ENCODE measurements around the gene CCDC85B.
"Not testable (repeated sequence)": the region's sequence is repeated elsewhere in the genome, so short reads cannot be mapped to it uniquely, and the experiment has no call there.

The CCDC85B gene

DNA sequence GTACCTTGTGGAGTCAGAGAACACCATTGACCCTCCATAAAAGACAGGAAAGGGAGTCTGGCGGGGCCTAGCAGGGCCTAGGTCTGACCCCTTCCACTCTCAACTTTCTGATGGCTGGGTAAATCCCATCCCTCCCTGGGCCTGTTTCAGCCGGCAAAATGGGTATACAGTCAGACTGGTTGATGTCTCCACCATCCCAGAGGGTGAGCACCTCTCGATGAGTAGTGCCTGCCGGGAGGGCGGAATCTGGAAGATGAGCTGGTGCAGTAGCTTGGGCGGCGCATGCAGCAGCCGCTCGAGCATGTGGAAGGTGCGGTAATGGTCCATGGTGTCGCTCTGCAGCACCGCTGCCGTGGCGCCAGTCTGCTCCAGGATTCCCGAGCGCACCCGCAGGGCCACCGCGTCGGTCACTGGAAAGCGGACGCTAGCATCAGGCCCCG, 2.7 kb upstream of the CCDC85B start:
- no peak for DNase-seq (ENCODE audit: low spot score)

DNA sequence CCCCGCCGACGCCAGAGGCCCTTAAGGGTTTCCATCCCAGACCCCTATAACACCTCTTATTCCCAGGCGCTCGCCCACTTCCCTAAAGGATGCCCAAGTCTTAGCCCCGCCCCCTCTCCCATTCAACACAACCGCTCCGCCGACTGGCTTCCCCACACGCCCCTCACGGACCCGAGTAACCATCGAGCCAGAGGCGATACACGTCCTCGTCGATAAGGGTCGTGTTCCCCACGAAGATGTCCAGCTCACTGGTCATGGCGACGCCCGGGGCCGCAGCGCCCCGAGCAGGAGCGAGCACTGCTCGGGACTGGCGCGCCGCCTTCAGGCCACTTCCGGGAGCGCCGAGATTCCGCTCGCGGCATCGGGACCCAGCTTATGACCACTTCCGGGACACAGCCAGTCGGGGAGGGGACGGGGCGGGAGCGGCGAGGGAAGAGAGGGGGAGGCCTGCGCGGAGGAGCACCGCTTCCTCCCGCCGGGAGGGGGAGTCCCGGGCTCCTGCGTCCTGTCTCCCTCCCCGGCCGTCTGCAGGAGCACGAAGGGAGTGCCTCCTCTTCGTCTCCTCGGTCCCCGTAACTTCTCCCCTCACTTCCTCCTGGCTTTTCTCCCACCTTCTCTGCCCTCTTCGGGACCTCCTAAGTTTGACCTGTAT, 2.2 kb upstream of the CCDC85B start, which contains the start of gene FIBP:
FIBP (minus strand) TSS at position 309 of the 652 bp plus-strand sequence; CDS start at position 256, 53 bp downstream.
- peak; percentile 98 for DNase-seq (ENCODE audit: low spot score)

DNA sequence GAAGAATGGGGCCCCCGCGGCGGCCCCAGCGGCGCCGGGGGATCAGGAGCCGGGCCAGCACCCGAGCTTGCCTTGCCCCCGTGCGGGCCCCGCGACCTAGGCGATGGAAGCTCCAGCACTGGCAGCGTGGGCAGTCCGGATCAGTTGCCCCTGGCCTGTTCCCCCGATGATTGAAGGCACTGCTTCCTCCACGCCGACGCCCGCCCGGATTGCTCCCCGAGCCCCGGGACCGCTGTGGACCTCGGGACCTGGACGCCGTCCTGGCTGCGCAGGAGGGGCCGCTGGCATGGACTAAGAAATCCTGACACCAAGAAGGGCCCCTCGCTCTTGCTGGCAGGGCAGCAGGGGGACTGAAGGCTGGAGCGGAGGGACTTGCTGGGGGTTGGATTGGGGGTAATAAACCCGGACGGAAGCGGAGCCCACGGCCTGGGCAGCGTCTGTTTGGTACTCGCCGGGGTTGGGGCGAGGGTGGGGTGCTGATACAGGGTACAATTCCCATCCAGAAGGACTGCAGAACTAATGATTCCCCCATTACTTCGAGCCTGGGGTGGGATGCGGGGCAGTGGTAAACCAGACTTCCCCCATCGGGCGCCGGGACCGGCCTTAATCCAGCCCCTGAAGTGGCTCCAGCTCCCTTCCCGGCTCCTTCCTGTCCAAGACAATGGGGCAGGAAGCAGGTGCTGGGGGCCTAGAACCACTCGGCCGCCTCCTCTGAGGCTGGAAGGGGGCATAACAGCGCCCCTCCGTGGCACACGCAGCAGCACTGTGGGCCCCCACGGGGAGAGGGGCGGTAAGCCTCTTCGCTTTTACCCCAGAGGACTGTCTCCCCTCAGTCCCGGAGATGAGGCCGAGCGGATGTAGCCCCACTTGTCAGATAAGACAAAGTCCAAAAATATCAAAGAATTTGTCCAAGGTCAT, 1.0 kb downstream of the CCDC85B start:
- no peak for DNase-seq (ENCODE audit: low spot score)

DNA sequence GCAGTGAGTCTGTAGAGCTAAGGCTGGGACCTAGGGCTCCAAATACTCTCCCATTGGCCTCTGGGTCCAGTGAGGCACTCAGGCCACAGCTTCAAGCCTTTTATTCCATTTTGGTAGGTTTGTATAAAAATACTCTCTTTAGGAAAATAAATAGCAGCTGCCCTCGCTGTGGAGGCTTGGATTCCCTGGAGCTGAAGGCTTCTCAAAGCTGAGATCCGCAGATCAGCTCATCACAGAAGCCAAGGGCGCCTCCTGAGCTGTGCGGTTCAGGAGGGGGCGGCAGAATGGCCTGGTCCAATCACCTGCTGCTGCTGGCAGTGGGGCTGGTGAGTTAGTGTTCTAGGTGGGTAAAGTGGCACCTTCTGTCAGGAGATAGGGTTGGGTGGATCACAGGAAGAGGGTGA, 1.7 kb downstream of the CCDC85B start:
- not testable (repeated sequence) for DNase-seq (ENCODE audit: low spot score)

DNA sequence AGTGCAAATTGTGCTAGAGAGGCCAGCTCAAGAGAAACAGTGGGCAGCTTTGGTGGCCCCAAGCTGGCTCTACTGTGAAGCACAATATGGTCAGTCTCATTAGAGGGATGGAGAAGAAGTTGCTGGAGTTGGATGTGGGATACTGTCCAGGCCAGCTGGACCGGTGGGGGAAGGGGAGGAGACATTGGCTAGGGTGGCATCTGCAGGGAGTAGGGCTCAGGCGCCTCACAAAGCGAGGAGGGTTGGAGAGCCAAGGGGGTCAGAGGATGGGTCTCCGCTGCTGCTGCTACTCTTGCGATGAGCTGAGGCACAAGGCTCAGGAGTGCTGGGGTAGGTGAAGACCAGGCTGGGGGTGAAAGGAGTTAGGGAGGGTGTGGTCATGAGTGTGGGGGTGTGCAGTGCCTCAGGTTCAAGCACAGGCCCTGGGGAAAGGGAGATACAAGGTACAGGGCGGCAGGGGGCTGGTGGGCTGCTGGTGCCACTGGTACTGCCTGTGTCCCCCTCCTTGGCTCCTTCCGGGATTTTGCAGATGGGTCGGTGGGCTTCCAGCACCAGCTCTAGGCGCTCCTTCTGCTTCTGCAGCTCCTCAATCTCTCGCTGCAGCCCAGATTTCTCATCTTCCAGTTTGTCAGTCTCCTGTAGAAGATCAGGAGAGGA, 2.3 kb downstream of the CCDC85B start:
- DNase-seq (ENCODE audit: low spot score), result no peak

DNA sequence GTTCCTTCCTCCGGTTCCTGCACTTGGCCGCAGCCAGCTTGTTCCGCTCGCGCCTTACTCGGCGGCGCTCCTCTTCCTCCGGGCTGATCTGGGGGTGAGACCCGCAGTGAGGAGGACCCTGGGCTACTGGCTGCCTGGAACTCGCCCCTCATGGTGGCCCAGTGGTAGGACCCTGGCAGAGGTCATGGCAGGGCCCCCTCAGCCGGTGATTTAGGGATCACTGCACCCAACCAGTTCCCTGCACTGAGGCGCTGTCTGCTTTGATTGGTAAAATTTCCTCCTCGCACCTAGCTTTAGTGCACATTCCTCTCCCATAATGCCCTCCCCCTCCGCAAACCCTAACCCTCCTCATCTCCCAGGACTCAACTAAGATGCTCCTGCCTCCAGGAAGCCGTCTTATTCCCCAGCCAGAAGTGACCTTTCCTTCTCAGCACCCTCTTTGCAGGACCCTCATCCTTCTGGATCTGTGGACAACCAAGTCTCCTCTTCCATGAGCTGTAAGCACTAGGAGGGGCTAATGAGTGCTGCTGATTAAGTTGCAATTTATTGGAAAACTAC, 3.6 kb downstream of the CCDC85B start:
- no peak for DNase-seq (ENCODE audit: low spot score)

DNA sequence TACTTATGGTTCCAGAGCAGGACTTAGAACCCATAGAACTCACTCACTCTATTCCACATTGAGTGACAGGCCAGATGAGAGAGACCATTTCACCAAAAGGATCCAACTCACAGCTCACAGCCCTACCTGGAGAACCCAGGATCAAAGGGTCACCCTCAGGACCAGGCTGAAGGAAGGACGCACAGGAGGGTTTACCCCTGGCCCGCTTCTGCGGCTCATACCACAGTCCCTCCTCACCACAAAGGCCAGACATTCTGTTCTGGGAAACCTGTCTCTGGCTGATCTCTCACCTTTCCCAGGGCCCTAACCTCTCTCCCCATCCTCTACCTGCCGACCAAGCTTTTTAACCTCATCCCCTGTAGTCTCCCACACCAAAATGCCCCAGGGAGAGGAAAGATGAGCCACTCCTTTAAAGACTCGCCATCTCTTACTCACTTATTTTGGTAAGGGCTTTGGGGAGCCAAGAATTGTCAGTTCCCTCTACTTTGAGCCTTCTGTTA, 5.1 kb downstream of the CCDC85B start:
- DNase-seq (ENCODE audit: low spot score), result no peak

DNA sequence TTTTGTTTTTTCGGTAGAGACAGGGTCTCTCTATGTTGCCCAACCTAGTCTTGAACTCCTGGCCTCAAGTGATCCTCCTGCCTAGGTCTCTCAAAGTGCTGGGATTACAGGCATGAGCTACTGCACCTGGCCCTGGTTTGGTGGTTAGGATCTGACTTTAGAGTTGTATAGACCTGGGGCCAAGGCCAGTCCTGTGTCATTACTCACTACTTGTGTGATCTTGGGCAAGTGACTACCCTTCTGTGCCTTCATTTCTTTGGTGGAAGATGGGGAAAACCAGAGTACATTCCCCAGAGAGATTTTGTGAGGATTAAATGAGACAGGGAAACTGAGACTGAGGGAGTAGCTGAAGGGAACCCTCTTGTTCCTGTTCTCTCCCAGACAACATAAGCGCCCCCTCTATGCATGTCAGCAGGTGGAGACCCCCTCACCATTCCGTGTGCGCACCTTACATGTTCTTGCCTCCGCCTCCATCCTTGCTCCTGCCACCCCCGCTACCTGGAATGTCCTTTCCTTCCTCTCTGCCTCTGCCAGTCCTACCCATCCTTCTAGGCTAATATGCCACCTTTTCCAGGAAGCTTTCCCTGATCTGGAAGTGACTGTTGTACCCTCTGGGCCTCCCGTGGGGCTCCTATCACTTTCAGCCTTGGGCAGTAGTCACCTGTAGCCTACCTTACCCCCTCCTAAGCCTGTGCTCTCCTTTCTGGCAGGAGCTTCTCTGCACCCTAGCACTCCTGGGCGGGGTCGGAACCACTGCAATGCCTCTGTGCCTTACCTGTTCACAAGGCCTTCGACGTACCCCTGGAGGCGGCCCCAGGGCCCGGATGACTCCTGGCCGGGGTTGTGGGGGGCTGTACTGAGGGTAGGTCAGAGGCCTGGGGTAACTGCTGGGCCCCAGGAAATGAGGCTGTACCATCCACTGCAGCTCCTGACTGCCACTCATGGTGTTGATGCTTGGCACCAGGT, 5.8 kb downstream of the CCDC85B start:
- no peak for DNase-seq (ENCODE audit: low spot score)

DNA sequence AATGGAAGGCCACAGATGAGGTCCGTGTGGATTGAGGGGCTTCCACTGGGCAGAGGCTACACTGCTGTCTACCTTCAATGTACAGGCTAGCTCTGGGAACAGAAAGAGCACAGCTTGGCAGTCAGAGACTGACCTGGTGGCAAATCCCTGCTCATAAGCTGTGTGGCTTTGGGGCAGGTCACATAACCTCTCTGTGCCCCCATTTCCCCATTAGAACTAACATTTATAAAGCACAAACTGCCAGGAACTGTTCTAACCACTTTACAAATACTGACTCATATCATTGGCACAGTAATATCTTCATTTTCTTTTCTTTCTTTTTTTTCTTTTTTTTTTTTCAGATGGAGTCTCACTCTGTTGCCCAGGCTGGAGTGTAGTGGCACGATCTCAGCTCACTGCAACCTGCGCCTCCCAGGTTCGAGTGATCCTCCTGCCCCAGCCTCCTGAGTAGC, 6.6 kb downstream of the CCDC85B start:
- no peak for DNase-seq (ENCODE audit: low spot score)

DNA sequence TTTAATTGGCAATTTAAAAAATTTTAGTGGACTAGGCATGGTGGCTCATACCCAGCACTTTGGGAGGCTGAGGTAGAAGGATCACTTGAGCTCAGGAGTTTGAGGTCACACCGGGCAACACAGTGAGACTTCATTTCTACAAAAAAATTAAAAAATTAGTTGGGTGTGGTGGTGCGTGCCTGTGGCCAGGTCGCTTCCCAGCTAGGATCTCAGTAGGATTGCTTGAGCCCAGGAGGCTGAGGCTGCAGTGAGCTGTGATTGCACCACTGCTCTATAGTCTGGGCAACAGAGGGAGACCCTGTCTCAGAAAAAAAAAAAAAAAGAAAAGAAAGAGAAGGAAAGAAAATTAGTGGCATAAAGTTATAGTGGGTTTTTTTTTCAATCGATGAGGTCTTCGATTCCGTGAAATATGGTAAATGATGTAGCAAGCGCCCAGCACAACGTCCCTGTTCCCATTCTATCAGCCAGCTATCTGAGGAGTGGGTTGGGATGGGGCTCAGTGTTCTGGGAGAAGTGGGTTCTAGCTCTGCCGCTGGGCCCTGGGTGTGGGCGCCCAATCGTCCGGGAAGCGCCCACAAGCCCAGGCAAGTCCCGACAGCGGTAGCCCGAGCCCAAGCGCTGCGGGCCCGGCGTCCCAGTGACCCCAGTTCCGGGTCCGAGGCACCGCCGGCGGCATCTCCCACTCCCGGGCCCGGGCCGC, 8.3 kb downstream of the CCDC85B start:
- DNase-seq (ENCODE audit: low spot score), result no peak

DNA sequence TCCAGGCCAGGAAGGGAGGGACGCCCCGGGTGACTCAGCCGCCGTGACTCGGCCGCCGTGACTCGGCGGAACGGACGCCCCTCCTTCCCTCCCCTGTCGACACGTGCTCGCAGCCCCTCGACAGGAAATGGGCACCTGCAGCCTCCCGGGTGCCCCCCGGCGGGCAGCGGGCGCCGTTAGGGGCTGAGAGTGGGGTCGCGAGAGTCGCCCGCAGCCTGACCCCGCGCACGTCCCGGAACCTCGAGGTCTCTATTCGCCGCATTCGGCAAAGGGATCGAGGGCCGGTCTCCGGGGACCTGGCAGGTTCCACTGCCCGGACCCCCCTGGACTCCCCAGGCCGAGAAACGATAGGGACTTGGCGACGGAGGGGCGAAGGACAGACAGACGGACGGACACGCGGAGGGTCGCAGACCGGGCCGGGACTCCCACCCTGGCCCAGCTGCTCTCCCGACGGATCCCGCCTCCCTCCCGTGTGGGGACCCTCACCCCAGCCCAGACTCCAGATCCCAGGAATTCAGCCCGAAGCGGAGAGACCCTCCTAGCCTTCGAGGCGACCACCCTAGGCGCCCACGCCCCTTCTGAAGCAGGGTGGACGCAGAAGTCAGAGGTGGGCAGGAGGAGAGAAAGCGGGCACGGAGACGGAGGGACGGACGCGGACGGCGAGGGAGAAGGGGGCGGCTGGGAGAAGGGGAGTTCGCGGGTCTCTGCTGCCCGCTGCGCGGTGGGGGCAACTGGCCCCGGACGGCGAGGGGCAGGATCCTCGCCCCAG, 9.1 kb downstream of the CCDC85B start:
- no peak for DNase-seq (ENCODE audit: low spot score)

DNA sequence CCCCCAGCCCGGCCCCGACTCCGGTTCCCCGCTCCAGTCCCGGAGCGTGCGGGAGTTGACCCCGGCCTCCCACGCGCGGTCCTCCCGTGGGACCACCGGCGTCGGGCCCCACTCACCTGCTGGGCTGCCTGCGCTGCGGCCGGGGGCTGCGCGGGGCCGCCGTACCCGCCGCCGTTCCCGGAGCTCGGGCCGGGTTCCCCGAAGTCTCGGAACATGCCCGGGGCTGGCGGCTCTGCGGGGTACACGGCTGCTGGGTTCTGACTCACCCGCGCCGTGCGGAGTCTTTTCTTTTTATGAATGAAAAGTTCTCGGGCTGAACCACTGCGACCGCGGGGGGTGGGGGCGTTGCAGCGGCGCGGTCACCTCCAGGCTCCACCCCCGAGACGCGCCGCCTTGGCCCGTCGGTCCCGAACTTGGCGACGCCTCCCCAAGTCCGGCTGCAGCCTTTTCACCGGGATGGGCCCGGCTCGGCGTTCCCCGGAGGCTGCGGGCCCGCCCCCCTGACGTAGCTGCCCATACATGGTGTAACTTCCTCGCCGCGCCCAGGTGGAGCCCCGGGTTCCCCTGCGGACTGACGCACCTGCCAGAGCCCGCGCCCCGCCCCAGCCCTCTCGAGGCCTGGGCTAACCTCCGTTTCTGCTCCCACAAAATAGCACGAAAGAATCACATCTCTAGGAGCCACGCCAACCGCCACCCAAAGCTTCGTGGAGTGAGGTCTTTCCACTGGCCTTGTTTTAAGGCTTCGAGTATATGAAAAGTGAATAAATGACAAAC, 9.8 kb downstream of the CCDC85B start, which contains the start of gene FOSL1:
FOSL1 (minus strand) TSS at position 264 of the 774 bp plus-strand sequence; CDS start at position 215, 49 bp downstream.
- DNase-seq (ENCODE audit: low spot score), result no peak

DNA sequence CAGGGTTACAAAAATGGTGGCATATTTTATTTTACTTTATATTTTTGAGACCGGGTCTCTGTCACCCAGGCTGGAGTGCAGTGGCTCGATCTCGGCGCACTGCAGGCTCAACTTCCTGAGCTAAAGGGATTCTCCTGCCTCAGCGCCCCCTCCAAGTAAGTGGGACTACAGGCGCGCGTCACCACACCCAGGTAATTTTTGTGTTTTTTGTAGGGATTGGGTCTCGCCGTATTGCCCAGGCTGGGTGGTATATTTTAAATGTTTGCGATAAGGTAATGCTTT, 10.4 kb downstream of the CCDC85B start:
- DNase-seq (ENCODE audit: low spot score), result no peak

DNA sequence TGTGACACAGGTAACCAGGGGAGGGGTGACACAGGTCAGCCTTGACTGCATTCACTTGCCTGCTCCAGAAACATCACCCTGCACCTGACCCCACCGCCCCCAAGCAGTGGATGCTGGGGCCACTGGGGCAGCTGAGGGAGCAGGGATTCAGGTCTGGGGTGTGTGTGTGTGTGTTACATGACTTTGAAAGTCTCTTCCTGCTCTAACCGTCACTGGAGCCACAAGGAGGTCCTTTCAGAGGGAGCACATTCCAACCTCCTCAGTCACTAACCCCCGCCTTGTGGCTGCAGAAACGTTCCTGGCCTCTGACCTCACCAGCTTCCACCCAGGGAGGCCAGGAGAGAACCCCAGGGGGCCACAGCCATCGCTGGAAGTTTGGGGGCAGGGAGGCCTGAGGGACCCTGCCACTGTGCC, 12.6 kb downstream of the CCDC85B start:
- no peak for DNase-seq (ENCODE audit: low spot score)

DNA sequence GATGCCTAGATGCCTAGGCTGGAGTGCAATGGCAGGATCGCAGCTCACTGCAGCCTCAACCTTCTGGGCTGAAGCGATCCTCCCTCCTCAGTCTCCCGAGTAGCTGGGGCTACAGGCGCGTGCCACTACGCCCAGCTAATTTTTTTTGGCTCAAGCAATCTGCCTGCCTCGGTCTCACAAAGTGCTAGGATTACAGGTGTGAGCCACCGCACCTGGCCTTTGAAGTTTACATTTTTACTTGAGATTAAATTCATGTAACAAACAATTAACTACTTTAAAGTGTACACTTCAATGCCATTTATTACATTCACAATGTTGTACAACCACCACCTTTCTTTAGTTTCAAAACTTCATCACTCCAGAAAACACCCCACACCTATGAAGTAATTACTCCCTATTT, 13.2 kb downstream of the CCDC85B start:
- no peak for DNase-seq (ENCODE audit: low spot score)

DNA sequence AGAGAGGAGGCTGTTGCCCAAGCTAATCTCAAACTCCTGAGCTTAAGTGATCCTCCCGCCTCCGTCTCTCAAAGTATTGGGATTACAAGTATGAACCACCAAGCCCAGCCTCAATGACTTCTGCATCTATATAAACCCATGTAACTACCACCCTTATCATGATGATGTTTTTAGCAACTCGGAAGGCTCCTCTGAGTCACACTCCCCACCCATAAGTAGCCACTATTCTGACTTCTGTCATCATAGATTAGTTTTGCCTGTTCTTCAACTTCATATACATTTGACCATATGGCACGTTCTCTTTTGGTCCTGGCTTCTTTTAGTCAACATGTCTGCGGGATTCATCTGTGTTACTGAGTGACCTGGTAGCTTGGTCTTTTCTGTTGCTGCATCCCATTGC, 16.1 kb downstream of the CCDC85B start:
- DNase-seq (ENCODE audit: low spot score), result no peak

DNA sequence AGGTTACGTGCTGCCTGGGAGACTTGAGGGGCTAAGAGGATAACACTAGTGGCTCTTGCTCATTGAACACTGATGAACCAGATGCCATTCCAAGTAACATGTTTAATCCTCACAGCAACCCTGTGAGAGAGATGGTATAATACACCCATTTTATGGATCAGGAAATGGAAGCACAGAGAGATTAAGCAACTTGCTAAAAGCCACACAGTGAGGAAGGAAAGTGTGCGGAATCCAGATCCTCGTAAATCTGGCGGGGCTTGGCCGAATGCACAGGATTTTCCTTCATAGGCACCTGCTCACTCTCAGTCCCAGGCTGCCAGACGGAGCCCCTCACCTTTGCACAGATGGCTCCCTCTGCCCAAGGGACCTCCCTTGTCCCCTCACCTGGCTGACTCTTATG, 17.4 kb downstream of the CCDC85B start:
- no peak for DNase-seq (ENCODE audit: low spot score)

DNA sequence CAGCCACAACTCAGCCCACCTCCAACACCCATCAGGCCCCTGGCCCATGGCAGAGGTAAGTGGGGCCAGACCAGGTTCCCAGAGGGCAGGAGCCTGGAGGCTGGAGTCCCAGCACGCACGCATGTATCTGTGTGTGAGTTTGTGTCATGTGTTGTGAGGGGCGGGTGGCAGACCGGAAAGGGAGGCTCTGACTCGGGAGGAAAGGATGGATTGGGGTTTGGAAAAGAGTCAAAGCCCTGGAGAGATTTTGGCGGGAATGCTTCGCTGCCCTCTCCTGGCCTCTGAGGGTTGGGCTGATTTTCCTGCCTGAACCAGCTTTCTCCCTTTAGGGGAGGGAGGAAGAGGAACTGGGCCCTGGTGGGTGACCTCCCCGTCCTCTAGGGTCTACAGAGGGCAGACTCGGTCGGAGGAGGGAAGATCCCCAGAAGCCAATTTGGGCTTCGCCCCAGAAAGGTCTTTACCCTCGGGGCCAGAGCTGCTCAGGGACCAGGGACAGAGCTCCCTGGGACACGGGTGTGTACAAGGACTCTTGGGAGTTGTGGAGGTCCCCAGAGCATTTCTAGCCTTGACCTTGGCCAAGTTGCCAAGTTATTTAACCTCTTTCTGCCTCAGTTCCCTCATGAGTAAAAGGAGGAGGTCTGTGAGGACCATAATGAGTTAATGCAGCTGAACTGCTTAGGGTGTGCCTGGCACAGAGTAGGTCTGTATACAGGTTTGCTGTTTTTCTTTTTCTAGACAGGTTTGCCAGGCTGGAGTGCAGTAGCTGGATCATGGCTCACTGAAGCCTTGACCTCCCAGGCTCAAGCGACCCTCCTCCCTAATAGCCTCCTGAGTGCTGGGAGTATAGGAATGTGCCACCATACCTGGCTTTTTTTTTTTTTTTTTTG, 21.5 kb downstream of the CCDC85B start:
- DNase-seq (ENCODE audit: low spot score), result no peak
